GM12801 (cell line): ENCODE data around the gene COL1A2.

Experiments used
- CTCF ChIP-seq: IDR thresholded peaks from one replicate; pipeline ENCODE4 v1.5.1; 2011; ENCODE audit warnings: control low read depth; ENCODE audit not compliant: insufficient read length; ENCODE audit errors: extremely low read depth

The COL1A2 gene

GRCh38 chr7:94398841-94399240 is 4.1 kb downstream of the COL1A2 start:
- no peak for TF ChIP-seq CTCF

GRCh38 chr7:94400022-94400421 is 5.3 kb downstream of the COL1A2 start:
- no peak for TF ChIP-seq CTCF

GRCh38 chr7:94400643-94401427 is 6.1 kb downstream of the COL1A2 start:
- TF ChIP-seq CTCF = no peak

GRCh38 chr7:94401428-94401814 is 6.7 kb downstream of the COL1A2 start:
- TF ChIP-seq CTCF = no peak

- no peak for TF ChIP-seq CTCF
Measured at GRCh38 chr7:94403546-94403945, 8.9 kb downstream of the COL1A2 start.

GRCh38 chr7:94405506-94405905 is 10.8 kb downstream of the COL1A2 start:
- TF ChIP-seq CTCF = no peak

- no peak for TF ChIP-seq CTCF
Measured at GRCh38 chr7:94406696-94407095, 12.0 kb downstream of the COL1A2 start.
